ENCODE results near the gene ELAVL3. TPM values are rescaled to one million over a fixed set of nuclear protein-coding genes. Genes with fewer than 3 reads are reported as not detected.

Gene ELAVL3
- total and polyA plus RNA-seq, 2 of the 4 experiments (the other 2 are of a cell fraction), result not detected

DNA sequence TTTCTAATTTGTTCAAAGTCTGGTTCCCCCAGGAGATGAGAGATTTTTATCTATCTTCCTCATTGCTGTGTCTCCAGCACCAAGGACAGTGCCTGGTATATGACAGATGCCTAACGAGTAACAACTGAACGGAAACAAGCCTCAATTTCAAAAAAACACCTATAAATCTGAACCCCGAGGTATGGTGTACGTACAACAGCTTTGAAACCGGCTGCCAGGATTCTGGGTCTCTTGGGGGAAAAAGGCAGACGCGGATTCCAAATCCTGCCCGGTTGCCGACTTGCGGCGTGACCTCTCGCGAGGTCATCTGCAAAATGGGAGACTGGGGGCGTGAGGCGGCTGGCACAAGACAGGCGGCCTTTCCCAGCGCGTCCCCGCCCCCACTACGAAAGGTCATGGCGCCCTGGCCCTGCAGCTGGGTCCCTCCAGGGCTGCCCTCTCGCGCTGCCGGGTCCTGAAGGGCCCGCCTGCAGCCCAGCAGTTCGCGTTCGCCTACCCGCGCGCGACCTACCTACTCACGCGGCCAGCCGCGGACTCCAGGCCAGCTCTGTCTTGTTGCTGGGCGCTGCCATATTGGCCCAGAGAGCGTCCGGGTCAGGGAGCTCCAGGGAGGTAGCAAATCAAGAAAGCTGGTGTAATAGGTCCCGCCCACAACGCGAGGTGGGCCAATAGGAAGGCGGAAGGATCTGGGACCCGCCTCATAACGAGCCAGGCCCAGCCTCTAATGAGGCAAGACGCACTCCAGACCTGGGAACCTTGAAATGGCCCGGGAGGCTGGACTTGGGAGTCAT, 47.9 kb upstream of the ELAVL3 start, which contains the start of gene ECSIT:
Gene ECSIT, minus strand, starts transcription at position 584 of the 791 bp plus-strand sequence. CDS start 9,964 bp downstream, outside the sequence.
- H2BK120ac ChIP-seq (ENCODE audit: low read depth, low read length), result peak within 1 kb of the TSS; percentile 9; the same call in 1 of the 2 replicates
- no peaks in the 10 kb centered on the region for H3K9me3 ChIP-seq (ENCODE audit: control insufficient read depth, insufficient read depth, low read length)
- H2AK9ac ChIP-seq (replicated peaks; ENCODE audit: low read depth, low read length, poor library complexity), result peak within 1 kb of the TSS; percentile 63
- intact Hi-C loops (cut with micrococcal nuclease) (no loop called here), in situ Hi-C loops (cut with MboI; ENCODE audit: low sequenced_read_pairs) (no loop called here), dilution Hi-C loops (cut with HindIII; ENCODE audit: low sequenced_read_pairs, unreplicated experiment) (no loop called here)
- peak within 1 kb of the TSS; percentile 81 for H3K4me2 ChIP-seq (ENCODE audit: low read depth, low read length)
- ChIA-PET CTCF (interaction anchor here (1.0 kb wide), 1 partner anchor 11 kb away, joined by 4 read pairs; no protein-coding TSS in a partner anchor), POLR2A (ENCODE audit: unreplicated experiment) (interaction anchor here (0.5 to 0.6 kb wide), 2 partner anchors 76 to 303 kb away, joined by 8 to 13 read pairs; no protein-coding TSS in a partner anchor)
- no peak within 1 kb of the TSS for H3K23ac ChIP-seq (ENCODE audit: low read depth, low read length)
- H3K4me1 ChIP-seq (ENCODE audit: control insufficient read depth, insufficient read depth, low read length), result peaks cover 5% of the 10 kb centered on the region
- peak within 1 kb of the TSS in 1 of 2 experiments; percentile 63; a peak in 2 of 4 replicates for H4K8ac ChIP-seq (ENCODE audit: low read depth in 2 of 2, low read length in 2 of 2)
- ATAC-seq (ENCODE audit: low read depth) (peak; percentile 97), DNase-seq (peak; percentile 98)
- peaks cover 11% of the 10 kb centered on the region; the same call in 1 of the 2 replicates for H4K20me1 ChIP-seq (ENCODE audit: insufficient read depth, low read length)
- H3K36me3 ChIP-seq (ENCODE audit: control insufficient read depth, insufficient read depth, low read length), result no peaks in the 10 kb centered on the region
- H2BK5ac ChIP-seq (ENCODE audit: low read depth, low read length, poor library complexity, severe bottlenecking), result peak within 1 kb of the TSS; percentile 47
- H3K4ac ChIP-seq (ENCODE audit: low read depth, low read length), result peak within 1 kb of the TSS; percentile 46
- 0 out of 2 replicates have a peak within 1 kb of the TSS, but pooled peaks have one; percentile 16 for H3K14ac ChIP-seq (replicated peaks; ENCODE audit: low read depth, low read length)
- H3K4me3 ChIP-seq (ENCODE audit: insufficient read depth, low read depth, low read length), result peak within 1 kb of the TSS; percentile 74
- no peaks in the 10 kb centered on the region for H3K27me3 ChIP-seq (ENCODE audit: control insufficient read depth, insufficient read depth, low read length)
- H3K18ac ChIP-seq (ENCODE audit: low read depth, low read length), result no peak within 1 kb of the TSS
- H2AFZ ChIP-seq (replicated peaks; ENCODE audit: low read length, poor library complexity), result peak within 1 kb of the TSS; percentile 94
- H3K56ac ChIP-seq (ENCODE audit: extremely low read depth, insufficient read depth, low read length), result 0 out of 2 replicates have a peak within 1 kb of the TSS, but pooled peaks have one; percentile 29
- peak; percentile 83 for TF ChIP-seq MXI1 (IDR thresholded peaks at IDR 0.05; ENCODE audit: borderline replicate concordance, low read depth, low read length)
- no peak for TF ChIP-seq RAD21 (IDR thresholded peaks at IDR 0.05; ENCODE audit: low read length)
- TF ChIP-seq, protein P1, sequence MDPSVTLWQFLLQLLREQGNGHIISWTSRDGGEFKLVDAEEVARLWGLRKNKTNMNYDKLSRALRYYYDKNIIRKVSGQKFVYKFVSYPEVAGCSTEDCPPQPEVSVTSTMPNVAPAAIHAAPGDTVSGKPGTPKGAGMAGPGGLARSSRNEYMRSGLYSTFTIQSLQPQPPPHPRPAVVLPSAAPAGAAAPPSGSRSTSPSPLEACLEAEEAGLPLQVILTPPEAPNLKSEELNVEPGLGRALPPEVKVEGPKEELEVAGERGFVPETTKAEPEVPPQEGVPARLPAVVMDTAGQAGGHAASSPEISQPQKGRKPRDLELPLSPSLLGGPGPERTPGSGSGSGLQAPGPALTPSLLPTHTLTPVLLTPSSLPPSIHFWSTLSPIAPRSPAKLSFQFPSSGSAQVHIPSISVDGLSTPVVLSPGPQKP (IDR thresholded peaks at IDR 0.05; ENCODE audit: borderline replicate concordance, low read depth, low read length), result no peak
- peak; percentile 77 for TF ChIP-seq RCOR1 (IDR thresholded peaks at IDR 0.05; ENCODE audit: insufficient replicate concordance, low read length)
- TF ChIP-seq NFE2L2 (IDR thresholded peaks at IDR 0.05; ENCODE audit: low read depth, low read length), result no peak
- TF ChIP-seq, protein P2, sequence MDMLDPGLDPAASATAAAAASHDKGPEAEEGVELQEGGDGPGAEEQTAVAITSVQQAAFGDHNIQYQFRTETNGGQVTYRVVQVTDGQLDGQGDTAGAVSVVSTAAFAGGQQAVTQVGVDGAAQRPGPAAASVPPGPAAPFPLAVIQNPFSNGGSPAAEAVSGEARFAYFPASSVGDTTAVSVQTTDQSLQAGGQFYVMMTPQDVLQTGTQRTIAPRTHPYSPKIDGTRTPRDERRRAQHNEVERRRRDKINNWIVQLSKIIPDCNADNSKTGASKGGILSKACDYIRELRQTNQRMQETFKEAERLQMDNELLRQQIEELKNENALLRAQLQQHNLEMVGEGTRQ (IDR thresholded peaks at IDR 0.05; ENCODE audit: low read depth, low read length), result 0 out of 2 replicates have a peak, but pooled peaks have one; percentile 10
- TF ChIP-seq MAZ (IDR thresholded peaks at IDR 0.05; ENCODE audit: borderline replicate concordance, low read depth, low read length), result peak; percentile 8; the same call in 1 of the 2 replicates
- peak; percentile 57 for TF ChIP-seq POLR2A (IDR thresholded peaks at IDR 0.05; ENCODE audit: low read depth, low read length)
- peak; percentile 41; the same call in 1 of the 2 replicates for TF ChIP-seq FOS (IDR thresholded peaks at IDR 0.05; ENCODE audit: low read depth, low read length)
- TF ChIP-seq CEBPB (IDR thresholded peaks at IDR 0.05; ENCODE audit: low read depth, low read length), result peak; percentile 88
- peak; percentile 70 for TF ChIP-seq BHLHE40 (IDR thresholded peaks at IDR 0.05; ENCODE audit: low read depth, low read length)
- no TSS peak for BruUV-seq (replicated peaks)
- peaks cover 15 to 34% of the 10 kb centered on the region in 2 experiments for H3K79me1 ChIP-seq (ENCODE audit: low read depth in 1 of 2, low read length in 2 of 2)
- H2BK20ac ChIP-seq (ENCODE audit: low read depth, low read length), result no peak within 1 kb of the TSS
- H3K27ac ChIP-seq (ENCODE audit: insufficient read depth, low read length), result peak within 1 kb of the TSS; percentile 74
- H3K9ac ChIP-seq (ENCODE audit: low read depth, low read length), result peak within 1 kb of the TSS; percentile 59
- peak within 1 kb of the TSS; percentile 86; the same call in 1 of the 2 replicates for H2AK5ac ChIP-seq (ENCODE audit: low read depth, low read length)
- H4K5ac ChIP-seq (ENCODE audit: low read depth, low read length), result 0 out of 2 replicates have a peak within 1 kb of the TSS, but pooled peaks have one; percentile 19
- peaks cover 11% of the 10 kb centered on the region for H3K9me1 ChIP-seq (ENCODE audit: insufficient read depth, low read length)
- H4K91ac ChIP-seq (ENCODE audit: insufficient read depth, low read depth, low read length), result 0 out of 2 replicates have a peak within 1 kb of the TSS, but pooled peaks have one; percentile 20
- WGBS, 2 experiments (ENCODE audit: extremely low coverage in 2 of 2, insufficient read length in 1 of 2), result 0% methylated on average over 28 of the region's 47 CpGs; no CpG with 5 or more reads in 1 of the 2 experiments
- H2BK15ac ChIP-seq (ENCODE audit: low read depth, low read length), result no peak within 1 kb of the TSS
